Stimulated activated CD8-positive, alpha-beta memory T cell treated with anti-CD3 and anti-CD28 coated beads, Interleukin-12 subunit alpha, Interleukin-12 subunit beta, amount 100 ng/mL, for 1 hour (primary cell): ENCODE measurements around the gene ZDHHC15.
"Not testable (repeated sequence)": the region's sequence is repeated elsewhere in the genome, so short reads cannot be mapped to it uniquely, and the experiment has no call there.

Experiments used
- DNase-seq: peaks from one replicate; pipeline ENCODE4 v3.0.0-alpha.2; 2020; ENCODE audit warnings: low read depth

The ZDHHC15 gene, protein sequence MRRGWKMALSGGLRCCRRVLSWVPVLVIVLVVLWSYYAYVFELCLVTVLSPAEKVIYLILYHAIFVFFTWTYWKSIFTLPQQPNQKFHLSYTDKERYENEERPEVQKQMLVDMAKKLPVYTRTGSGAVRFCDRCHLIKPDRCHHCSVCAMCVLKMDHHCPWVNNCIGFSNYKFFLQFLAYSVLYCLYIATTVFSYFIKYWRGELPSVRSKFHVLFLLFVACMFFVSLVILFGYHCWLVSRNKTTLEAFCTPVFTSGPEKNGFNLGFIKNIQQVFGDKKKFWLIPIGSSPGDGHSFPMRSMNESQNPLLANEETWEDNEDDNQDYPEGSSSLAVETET

DNA sequence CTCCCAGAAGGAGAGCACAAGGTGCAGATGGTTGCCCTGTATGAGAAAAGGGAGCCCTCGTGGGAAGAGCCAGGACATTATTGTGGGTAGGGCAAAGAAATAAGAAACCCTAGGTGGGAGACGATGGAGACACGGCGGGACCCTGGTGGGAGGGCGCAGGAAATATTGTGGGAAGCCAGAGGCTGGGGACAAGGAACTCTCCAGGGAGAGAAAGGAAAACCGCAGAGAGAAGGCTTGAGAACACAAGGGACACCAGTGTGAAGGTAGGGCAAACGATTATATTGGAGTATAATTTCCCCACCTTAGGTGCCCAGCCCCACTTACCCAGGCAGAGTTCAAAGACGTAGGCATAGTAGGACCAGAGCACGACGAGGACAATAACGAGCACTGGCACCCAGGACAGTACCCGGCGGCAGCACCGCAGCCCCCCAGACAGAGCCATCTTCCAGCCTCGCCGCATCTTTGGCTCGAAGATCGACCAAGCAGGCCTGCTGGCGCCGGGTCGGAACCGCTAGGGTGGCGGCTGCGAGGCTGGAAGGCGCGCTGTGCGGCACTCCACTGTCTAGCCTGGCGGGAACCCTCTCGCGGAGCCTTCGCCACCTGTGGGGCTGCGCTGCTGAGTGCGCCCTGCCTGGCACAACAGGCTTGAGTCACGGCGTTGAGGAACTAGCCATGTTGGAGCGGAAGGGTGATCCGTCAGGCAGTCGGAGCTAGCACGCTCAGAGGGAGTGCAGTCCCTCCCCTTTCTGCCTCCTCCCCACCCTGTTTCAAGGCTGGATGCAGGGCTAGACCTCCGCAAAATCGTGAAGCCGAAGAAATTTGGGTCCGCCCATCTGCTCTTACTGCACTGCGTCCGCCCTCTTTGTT, at the start of gene ZDHHC15:
Gene ZDHHC15, minus strand, starts transcription at position 473 of the 867 bp plus-strand sequence. Its CDS starts 13 bp downstream, at position 460.
- peak; percentile 13 for DNase-seq

DNA sequence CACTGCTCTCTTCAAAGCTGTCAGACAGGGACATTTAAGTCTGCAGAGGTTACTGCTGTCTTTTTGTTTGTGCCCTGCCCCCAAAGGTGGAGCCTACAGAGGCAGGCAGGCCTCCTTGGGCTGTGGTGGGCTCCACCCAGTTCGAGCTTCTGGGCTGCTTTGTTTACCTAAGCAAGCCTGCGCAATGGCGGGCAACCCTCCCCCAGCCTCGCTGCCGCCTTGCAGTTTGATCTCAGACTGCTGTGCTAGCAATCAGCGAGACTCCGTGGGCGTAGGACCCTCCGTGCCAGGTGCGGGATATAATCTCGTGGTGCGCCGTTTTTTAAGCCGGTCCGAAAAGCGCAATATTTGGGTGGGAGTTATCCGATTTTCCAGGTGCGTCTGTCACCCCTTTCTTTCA, 37.7 kb upstream of the ZDHHC15 start:
- DNase-seq: not testable (repeated sequence)

DNA sequence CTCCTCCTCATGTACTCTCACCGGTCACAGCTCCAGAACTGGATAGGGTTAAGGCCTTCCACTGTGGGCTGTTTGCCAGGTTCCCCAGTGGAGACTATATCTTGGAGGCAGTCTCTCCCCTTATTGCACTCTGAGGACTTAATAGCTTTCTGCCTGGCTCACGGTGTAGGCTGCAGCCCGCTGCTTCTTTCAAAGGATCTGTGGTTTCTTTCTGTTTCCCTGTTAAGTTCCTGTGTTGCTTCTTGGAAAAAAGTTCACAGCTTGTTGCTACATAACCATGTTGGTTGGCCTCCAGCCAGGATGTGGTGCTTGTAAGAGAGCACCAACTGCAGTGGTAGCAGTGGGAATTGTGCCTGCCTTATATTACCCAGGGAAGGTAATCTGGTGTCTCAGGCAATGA, 24.9 kb upstream of the ZDHHC15 start:
- DNase-seq: no peak

DNA sequence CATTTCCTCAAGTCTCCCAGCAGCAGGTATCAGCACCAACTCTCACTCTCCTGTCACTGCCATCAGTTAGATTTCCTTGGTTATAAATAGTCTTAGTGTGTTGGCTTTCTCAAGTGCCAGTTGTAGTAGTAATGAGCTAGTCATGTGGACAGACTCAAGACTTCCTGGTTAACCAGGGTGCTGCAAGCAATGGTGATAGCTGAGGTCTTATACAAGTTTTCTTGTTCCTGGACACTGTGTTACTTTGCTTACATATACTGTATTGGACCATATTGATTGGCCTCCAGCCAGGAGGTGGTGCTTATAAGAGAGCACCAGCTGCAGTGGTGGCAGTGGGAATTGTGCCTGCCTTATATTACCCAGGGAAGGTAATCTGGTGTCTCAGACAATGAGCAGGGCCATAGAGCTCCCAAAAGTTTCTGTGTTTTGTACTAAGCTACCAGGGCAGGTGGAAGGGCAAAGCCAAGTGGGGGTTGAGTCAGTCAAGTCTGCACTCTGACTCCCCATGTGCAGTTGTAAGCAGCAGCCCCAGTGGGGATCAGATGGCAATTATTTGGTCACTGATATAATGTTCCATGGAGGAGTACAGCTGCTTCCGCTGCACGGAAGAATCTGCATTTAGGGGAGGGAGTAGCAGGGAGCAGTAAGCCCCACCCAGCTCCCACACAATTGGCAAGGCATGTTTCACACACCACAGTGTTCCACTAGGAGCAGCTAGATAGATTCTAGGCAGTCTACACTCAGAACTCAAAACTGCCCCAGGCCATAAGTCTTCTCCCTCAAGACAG, 24.1 kb upstream of the ZDHHC15 start:
- DNase-seq: no peak

DNA sequence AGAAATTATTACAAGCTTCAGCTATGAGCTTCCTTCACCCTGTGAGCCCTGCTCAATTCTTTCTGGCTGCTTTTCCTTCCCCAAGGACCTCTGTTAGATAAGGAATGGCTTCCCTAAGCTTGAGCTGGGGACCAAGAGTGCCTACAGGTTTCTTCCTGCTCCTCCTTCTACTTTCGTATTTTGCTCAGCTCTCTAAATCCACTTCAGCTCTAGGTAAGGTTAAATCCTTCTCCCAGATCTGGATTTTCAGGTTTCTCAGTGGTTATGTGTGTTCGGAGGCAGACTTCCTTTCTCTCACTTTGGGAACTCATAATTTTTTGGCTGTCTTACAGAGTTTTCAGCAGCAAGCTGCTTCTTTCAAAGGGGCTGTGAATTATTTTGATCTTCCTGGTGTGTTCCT, 21.9 kb upstream of the ZDHHC15 start:
- no peak for DNase-seq

DNA sequence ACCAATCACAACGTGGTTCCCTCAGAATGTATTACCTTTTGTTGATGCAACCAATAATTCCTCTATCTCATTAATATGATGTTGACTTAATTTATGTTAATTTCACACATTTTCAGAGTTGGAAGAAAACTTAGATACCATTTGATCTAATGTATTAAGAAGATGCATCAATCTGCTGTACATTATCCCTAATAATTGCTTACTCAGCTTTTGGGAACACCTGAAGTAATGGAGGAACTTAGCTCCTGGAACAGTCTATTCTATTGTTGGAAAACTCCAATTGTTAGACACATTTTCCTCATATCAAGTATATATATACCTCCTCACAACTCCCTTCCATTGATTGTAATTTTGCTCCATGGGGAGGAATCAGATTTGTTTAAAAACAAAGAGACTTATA, 38.9 kb downstream of the ZDHHC15 start:
- no peak for DNase-seq

DNA sequence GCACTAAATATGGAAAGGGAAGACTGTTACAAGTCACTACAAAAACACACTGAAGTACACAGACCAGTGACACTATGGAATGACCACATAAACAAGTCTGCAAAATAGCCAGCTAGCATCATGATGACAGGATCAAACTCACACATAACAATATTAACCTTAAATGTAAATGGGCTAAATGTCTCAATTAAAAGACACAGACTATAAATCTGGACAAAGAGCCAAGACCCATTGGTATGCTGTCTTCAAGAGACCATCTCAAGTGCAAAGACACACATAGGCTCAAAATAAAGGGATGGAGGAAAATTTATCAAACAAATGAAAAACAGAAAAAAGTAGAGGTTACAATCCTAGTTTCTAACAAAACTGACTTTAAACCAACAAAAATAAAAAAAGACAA, 61.1 kb downstream of the ZDHHC15 start:
- DNase-seq: not testable (repeated sequence)

DNA sequence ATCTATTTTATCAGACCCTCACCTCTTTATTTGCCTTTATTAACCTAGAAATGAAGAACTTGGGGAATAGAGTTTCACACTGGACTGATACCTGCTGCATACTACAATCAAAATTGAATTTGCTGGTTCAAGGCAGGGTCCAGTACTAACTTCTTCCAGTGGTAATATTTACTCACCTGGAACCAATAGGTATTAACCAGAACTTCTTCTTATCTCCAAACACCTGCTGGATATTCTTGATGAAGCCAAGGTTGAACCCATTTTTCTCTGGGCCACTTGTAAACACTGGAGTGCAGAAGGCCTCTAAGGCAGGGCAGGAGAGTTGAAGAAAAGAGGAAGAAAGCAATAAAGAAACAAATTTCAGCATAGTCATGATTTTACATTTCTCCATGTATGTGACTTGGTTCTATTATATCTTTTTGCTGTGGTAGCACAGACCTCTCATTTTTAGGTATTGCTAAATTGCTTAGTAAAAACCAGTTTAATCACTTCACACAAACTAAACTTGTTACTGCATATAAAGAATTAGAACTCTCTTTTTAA, 101.1 kb downstream of the ZDHHC15 start:
- no peak for DNase-seq

DNA sequence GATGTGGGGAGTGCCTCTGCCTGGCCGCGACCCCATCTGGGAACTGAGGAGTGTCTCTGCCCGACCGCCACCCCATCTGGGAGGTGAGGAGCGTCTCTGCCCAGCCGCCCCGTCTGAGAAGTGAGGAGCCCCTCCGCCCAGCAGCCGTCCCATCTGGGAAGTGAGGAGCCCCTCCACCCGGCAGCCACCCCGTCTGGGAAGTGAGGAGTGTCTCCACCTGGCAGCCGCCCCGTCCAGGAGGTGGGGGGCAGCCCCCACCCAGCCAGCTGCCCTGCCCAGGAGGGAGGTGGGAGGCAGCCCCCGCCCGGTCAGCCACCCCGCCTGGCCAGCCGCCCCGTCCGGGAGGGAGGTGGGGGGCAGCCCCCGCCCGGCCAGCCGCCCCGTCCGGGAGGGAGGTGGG, 115.7 kb downstream of the ZDHHC15 start:
- not testable (repeated sequence) for DNase-seq

DNA sequence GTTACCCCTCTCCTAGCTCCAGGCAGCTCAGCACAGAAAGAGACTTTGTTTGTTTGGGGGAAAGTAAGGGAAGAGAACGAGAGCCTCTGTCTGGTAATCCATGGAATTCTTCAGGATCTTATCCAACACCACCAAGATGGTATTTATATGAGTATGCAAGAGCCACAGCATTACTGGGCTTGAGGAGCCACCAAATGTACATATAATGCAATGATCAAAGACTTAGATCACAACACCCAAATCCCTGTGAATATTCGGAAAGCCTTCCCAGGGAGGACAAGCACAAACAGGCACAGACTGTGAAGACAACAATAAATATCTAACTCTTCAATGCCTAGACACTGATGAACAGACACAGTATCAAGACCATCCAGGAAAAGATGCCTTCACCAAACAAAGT, 132.4 kb downstream of the ZDHHC15 start:
- no peak for DNase-seq

DNA sequence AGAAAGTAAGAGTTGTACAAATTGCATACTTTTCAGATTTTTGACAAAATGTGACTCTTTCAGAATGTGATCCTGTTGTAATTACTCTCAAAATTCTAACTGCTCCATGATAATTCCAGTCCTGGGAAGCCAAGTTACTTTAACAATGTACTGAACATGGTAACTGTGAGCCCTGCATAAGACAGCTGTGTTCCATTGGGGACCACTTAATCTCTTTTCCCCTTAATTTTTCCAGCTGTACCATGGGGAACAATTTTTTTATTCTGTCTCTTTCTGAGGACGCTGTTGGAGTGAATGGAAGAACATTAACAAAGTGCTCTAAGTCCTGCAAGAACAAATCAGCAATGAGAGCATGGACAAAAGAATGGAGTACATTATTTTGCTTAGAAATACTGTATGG, 153.1 kb downstream of the ZDHHC15 start:
- DNase-seq: no peak

DNA sequence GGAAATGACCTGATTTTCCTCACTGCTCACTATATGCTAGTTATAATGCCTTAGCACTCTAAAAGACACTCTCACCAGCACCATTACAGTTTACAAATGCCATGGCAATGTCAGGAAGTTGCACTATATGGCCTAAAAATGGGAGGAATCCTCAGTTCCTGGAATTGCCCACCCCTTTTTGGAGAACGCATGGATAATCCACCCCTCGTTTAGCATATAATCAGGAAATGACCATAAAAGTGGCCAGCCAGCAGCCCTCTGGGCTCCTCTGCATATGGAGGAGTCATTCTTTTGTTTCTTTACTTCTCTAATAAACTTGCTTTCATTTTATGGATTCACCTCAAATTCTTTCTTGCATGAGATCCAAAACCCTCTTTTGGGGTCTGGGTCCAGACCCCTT, 156.0 kb downstream of the ZDHHC15 start:
- no peak for DNase-seq

DNA sequence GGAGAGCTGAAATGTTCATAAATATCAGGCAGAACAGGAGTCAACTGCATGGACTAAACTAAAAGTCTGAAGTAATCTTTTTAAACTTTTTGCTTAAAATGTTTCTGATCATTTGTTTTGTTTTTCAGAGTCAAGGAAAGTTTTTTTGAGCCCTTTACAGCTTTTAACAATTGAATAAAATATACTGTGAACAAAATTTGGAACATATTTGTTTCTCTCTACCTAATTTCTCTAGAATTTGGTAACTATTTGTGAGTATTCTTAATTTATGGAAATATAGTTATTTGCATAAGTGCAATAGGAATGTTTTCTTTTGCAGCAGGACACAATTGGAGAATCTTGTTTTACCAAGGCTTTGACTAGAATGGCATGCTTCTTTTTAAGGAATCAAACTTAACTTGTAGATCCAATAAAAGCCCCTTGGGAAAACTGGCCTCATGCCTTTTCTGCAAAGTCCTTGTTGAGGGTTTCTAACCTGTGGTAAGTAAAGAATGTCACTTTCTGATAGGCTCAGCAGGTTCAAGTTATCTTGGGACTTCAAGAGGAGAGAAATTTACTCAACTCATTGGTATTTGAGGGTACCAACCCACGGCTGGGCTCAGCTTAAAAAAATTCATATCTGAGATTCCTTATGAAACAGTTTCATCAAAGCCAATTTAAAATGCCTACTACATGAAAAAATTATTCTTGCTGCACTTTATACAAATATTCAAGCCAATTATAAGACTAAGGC, 157.4 kb downstream of the ZDHHC15 start:
- no peak for DNase-seq

DNA sequence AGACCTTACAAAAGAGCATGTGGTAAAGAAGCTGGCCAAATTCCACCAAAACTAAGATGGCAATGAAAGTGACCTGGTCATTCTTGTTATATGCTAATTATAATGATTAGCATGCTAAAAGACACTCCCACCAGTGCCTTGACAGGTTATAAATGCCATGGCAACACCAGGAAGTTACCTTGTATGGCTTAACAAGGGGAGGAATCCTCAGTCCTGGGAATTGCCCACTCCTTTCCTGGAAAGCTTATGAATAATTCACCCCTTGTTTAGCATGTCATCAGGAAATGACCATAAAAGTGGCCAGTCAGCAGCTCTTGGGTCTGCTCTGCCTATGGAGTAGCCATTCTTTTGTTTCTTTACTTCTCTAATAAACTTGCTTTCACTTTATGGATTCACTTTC, 161.0 kb downstream of the ZDHHC15 start:
- DNase-seq: no peak

DNA sequence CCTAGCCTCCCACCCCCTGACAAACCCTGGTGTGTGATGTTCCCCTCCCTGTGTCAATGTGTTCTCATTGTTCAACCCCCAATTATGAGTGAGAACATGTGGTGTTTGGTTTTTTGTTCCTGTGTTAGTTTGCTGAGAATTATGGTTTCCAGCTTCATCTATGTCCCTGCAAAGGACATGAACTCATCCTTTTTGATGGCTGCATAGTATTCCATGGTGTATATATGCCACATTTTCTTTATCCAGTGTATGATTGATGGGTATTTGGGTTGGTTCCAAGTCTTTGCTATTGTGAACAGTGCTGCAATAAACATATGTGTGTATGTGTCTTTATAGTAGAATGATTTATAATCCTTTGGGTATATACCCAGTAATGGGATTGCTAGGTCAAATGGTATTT, 174.2 kb downstream of the ZDHHC15 start:
- DNase-seq: not testable (repeated sequence)

DNA sequence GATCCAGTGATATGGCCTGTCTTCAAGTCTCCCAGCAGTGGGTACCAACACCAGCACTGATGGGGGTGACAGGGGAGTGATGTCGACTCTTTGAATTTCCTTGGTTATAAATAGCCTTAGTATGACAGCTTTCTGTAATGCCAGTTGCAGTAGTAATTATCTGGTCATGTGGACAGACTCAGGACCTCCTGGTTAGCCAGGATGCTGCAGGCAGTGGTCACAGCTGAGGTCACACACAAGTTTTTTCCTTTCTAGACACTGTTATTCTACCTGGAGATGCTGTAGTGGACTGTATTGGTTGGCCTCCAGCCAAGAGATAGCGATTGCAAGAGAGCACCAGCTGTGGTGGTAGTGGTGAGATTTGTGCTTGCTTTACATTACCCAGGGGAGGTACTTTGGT, 185.3 kb downstream of the ZDHHC15 start:
- no peak for DNase-seq

DNA sequence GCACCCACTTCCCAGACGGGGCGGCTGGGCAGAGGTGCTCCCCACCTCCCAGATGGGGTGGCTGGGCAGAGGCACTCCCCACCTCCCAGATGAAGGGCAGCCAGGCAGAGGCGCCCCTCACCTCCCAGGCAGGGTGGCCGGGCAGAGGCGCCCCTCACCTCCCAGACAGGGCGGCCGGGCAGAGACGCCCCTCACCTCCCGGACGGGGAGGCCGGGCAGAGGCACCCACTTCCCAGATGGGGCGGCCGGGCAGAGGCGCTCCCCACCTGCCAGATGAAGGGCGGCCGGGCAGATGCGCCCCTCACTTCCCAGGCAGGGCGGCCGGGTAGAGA, 187.7 kb downstream of the ZDHHC15 start:
- no peak for DNase-seq

DNA sequence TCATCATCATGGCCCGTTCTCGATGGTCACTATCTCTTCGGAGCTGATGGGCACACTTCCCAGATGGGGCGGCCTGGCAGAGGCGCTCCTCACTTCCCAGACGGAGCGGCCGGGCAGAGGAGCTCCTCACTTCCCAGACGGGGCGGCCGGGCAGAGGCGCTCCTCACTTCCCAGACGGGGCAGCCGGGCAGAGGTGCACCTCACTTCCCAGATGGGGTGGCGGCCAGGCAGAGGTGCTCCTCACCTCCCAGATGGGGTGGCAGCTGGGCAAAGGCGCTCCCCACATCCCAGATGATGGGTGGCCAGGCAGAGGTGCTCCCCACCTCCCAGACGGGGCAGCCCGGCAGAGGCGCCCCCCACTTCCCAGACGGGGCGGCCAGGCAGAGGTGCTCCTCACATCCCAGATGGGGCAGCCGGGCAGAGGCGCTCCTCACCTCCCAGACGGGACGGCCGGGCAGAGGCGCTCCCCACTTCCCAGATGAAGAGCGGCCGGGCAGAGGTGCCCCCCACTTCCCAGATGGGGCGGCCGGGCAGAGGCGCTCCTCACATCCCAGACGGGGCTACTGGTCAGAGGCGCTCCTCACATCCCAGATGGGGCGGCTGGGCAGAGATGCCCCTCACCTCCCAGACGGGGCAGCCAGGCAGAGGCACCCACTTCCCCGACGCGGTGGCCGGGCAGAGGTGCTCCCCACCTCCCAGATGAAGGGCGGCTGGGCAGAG, 188.3 kb downstream of the ZDHHC15 start:
- DNase-seq: not testable (repeated sequence)

DNA sequence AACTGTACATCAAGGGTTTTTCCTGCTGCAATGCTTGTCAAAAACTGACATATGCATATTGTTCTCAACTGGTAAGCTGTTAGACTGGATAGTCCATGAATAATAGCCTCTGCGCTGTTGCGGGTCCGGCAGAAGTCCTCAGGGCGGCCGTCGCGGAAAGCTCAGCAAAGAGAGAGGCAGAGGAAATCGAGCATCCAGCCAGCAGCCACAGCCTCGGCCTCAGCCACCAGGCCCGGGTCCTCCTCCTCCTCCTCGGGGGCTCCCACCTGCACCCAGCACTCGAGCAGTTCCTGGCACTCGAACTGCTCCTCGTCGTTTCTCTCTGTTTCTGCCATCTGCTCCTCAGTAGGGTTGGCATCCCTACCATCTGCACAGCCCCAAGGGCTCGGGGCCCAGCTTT, 195.2 kb downstream of the ZDHHC15 start:
- no peak for DNase-seq
